Fibroblast of mammary gland (primary cell): ENCODE results near the gene BMP8B.
"Not testable (repeated sequence)": the region's sequence is repeated elsewhere in the genome, so short reads cannot be mapped to it uniquely, and the experiment has no call there.

Experiments
- DNase-seq: peaks from one replicate; pipeline ENCODE4 v3.0.0-alpha.2; 2010; ENCODE audit warnings: low read depth
- H3K4me3 ChIP-seq: 2 replicates; pipeline ENCODE4 v1.5.1; 2011; ENCODE audit warnings: low read depth, mild to moderate bottlenecking, low read length, moderate library complexity; ENCODE audit not compliant: control insufficient read depth
- TF ChIP-seq, protein P1 (sequence below): conservative IDR thresholded peaks from 2 replicates; pipeline ENCODE4 v1.5.1; 2011; ENCODE audit warnings: low read depth, low read length, inconsistent platforms; ENCODE audit not compliant: control insufficient read depth, insufficient read depth

BMP8B gene

GRCh38 chr1:39795651-39796050 lies 7.0 kb upstream of the BMP8B start:
- TF ChIP-seq, protein P1, sequence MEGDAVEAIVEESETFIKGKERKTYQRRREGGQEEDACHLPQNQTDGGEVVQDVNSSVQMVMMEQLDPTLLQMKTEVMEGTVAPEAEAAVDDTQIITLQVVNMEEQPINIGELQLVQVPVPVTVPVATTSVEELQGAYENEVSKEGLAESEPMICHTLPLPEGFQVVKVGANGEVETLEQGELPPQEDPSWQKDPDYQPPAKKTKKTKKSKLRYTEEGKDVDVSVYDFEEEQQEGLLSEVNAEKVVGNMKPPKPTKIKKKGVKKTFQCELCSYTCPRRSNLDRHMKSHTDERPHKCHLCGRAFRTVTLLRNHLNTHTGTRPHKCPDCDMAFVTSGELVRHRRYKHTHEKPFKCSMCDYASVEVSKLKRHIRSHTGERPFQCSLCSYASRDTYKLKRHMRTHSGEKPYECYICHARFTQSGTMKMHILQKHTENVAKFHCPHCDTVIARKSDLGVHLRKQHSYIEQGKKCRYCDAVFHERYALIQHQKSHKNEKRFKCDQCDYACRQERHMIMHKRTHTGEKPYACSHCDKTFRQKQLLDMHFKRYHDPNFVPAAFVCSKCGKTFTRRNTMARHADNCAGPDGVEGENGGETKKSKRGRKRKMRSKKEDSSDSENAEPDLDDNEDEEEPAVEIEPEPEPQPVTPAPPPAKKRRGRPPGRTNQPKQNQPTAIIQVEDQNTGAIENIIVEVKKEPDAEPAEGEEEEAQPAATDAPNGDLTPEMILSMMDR, result no peak

DNA sequence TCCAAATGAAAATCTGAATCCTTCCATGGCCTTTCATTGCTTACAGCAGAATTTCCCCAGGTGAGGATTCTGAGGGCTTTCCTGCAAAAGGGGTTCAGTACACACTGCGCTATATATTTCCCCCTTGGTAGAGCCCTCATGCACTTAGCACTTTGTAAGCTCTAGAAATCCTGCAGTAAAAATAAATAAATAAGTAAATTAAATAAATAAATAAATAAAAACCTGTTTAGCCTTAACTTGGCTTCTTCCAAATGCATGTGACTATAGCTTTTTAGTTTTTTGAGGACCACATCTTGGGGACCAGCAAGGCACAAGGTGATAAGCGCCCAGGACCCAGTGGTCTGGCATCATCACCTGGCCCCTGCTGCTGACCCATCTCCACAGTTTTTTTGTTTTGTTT lies 3.2 kb upstream of the BMP8B start:
- no peak overlapping the region for H3K4me3 ChIP-seq
- TF ChIP-seq, protein P1, result no peak
- DNase-seq, result no peak

More at GRCh38 chr1:39795651-39796050, 7.0 kb upstream of the BMP8B start:
- DNase-seq, result no peak
- H3K4me3 ChIP-seq, result no peak overlapping the region

DNA sequence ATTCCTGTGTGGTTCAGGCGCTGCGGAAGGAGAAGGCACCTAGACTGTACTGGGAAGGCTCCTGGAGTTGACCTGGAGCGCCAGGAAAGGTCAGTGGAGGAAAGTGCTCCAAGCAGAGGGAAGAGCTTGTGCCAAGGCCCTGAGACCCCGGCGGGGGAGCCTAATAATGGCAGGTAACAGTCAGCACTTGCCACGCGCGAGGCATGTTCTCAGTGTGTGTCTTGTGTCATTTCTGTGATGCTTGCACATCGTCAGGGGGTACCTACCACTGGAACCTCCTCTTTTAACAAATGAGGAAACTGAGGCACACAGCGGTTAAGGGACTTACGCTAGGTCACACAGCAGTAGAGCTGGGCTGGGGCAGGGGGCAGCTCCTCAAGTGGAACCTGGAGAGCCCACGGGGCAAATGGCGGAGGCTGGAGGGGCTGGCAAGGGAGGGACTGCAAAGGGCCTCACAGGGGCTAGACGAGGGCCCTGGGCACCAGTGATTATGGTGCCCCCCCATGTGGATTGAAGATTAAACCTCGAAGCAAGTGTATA lies 976 bp upstream of the BMP8B start:
- H3K4me3 ChIP-seq, result no peak overlapping the region
- DNase-seq, result no peak
- TF ChIP-seq, protein P1, result no peak

GRCh38 chr1:39788426-39788757 lies 273 bp downstream of the BMP8B start:
- no peak overlapping the region for H3K4me3 ChIP-seq
- TF ChIP-seq, protein P1, result no peak

DNA sequence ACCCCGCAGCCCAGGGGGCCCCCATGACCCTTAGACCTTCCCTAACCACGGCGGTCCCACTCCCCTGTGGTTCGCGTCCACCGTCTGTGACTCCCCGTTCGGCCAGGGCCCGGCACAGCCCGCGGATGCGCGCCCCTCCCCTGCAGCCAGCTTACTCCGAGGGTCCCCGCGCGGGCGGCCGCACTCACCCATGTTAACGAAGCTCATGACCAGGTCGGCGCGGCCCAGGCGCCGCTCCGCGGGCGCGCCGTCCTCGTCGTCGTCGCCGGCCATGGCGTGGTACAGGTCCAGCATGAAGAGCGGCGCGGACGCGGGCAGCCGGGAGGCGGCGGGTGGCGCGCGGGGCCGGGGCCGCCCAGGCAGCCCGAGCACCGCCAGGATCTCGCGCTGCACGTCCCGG lies 701 bp downstream of the BMP8B start:
- H3K4me3 ChIP-seq, DNase-seq: not testable (repeated sequence)

More at GRCh38 chr1:39788426-39788757, 273 bp downstream of the BMP8B start:
- no peak for DNase-seq

DNA sequence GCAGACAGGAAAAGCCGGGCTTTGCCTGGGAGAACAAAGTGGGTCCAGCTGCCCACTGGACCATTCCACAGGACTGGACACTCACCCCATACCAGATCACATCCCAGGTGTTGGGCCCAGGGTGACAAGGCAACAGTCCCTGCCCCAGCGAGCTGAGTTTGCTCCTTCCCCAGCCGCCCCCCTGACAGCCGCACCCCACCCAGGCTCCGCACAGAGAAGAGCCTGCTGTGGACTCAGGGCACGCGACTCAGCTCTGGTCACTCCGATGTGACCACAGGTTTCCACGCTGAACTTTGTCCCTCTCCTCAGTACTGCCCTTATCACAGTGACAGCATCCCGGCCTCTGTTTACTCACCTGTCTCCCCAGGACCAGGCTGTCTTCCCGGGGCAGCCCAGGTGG lies 1.2 kb downstream of the BMP8B start:
- H3K4me3 ChIP-seq, result no peak overlapping the region
- TF ChIP-seq, protein P1, result no peak
- no peak for DNase-seq

DNA sequence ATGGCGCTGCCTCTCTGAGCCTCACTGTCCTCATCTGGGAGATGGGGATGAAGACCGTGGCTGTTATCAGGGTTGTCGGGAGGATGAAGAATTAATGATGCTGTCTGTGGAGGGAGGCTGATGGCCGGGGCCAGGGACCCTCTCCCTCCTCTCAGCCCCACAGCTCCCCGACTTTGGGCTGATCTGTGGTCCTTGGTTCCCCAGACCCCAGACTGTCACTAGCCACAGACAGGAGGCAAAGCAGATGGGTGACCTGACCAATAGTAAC lies 1.6 kb downstream of the BMP8B start:
- H3K4me3 ChIP-seq, DNase-seq: not testable (repeated sequence)

GRCh38 chr1:39786303-39787107 lies 2.2 kb downstream of the BMP8B start:
- not testable (repeated sequence) for H3K4me3 ChIP-seq, DNase-seq

- not testable (repeated sequence) for H3K4me3 ChIP-seq
Observed at GRCh38 chr1:39782685-39783084, 6.0 kb downstream of the BMP8B start.

More at GRCh38 chr1:39782685-39783084, 6.0 kb downstream of the BMP8B start:
- not testable (repeated sequence) for DNase-seq
